Astrocyte of the spinal cord (primary cell): ENCODE measurements around the gene CLNK.

Experiments used
- DNase-seq: peaks from one replicate; pipeline ENCODE4 v3.0.0; 2011; ENCODE audit warnings: low read depth, low spot score
- H3K4me3 ChIP-seq: 2 replicates; pipeline ENCODE4 v1.5.1; 2011; ENCODE audit warnings: low read depth, mild to moderate bottlenecking, low read length, moderate library complexity
- in situ Hi-C: cut with HindIII; loops from 2 replicates; pipeline ENCODE4 v1.10.0; 2017; ENCODE audit warnings: low sequenced_read_pairs
- TF ChIP-seq, protein P1 (sequence below): IDR thresholded peaks from 2 replicates; pipeline ENCODE4 v1.5.1; 2012; ENCODE audit warnings: low read depth, mild to moderate bottlenecking, low read length, inconsistent platforms

Gene CLNK

DNA sequence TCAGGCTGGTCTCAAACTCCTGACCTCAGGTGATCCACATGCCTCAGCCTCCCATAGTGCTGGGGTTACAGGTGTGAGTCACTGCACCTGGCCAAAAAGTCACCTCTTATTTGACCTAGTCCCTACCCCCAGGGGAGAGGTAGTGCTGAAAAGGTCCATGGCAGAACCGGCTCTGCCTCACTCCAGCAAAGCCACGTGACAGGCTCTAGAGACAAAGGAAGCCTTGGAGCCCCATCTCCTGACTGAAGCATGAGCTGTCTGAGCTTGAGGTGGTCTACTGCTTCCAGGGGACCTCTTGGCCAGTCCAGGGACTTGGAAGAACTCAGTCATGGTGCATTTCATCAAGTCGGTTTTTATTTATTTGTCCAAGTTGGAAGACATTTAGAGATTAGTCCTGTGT lies 174.8 kb downstream of the CLNK start:
- TF ChIP-seq, protein P1, sequence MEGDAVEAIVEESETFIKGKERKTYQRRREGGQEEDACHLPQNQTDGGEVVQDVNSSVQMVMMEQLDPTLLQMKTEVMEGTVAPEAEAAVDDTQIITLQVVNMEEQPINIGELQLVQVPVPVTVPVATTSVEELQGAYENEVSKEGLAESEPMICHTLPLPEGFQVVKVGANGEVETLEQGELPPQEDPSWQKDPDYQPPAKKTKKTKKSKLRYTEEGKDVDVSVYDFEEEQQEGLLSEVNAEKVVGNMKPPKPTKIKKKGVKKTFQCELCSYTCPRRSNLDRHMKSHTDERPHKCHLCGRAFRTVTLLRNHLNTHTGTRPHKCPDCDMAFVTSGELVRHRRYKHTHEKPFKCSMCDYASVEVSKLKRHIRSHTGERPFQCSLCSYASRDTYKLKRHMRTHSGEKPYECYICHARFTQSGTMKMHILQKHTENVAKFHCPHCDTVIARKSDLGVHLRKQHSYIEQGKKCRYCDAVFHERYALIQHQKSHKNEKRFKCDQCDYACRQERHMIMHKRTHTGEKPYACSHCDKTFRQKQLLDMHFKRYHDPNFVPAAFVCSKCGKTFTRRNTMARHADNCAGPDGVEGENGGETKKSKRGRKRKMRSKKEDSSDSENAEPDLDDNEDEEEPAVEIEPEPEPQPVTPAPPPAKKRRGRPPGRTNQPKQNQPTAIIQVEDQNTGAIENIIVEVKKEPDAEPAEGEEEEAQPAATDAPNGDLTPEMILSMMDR, result no peak
- no peak overlapping the region for H3K4me3 ChIP-seq
- DNase-seq, result no peak
- in situ Hi-C loops, result no loop called here

DNA sequence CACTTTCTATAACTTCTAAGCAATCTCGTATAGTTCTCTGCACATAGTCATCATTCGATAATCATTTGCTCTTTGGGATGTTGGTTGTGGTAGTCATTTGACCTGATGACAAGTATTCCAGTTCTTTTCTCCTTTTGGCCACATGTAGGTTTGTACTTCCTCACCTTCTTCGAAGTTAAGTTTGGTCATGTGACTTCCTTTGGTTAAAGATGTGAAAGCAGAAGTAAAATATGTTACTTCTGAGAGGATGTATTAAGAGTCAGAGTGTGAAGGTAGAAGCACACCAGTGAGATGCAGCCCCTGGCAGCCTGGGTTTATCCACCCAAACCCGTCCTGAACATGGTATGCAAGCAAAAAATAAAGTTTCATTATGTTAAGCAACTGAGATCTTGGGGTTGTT lies 178.5 kb downstream of the CLNK start:
- TF ChIP-seq, protein P1, result no peak
- DNase-seq, result no peak
- in situ Hi-C loops, result no loop called here
- H3K4me3 ChIP-seq, result no peak overlapping the region

DNA sequence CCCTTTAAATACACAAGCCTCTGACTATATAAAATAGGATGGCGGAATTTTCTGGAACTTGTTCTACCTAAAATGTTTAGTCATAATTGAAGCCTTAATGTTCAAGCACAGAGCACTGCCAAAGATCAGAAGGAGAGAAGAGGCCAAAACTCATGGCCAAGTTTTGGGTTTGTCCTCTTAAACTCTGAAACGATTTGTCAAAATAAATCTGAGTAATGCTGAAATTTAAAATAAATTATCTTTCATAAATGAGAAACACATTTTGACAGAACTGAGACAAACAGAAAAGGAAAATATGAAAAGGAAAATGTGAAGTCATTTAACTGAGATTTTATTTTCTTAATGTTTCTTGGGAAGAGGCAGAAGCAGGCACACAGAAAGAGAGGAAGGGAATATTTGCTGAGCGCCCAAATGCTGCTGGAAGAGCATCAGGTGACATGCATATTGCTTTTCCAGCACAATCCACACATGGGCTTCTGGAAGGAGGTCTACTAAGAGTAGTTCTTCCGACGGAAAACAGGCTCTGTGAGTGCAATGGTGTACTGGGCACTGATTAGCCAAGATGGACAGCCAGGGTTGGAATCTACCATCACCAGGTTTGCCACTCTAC lies 179.9 kb downstream of the CLNK start:
- in situ Hi-C loops, result no loop called here
- no peak for DNase-seq
- TF ChIP-seq, protein P1, result no peak
- H3K4me3 ChIP-seq, result no peak overlapping the region

DNA sequence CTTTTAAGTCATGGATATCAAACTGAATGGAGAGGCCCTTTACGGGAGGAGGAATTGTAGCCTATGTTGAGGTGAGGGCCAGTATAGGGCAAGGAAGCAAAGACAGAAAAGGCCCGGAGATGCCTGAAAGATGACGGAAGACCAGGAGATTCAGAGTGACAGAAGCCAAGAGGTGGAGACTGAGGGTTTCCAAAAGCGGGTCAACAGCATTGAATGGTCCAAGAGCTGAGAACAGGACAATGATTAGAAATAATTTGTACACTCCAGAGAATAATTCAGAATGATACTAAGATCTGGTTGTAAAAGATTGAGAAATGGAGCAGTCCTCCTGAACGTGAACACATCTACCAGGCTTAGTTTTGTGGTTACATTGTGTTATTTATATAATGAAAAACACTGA lies 181.9 kb downstream of the CLNK start:
- TF ChIP-seq, protein P1, result no peak
- DNase-seq, result no peak
- in situ Hi-C loops, result no loop called here
- no peak overlapping the region for H3K4me3 ChIP-seq

DNA sequence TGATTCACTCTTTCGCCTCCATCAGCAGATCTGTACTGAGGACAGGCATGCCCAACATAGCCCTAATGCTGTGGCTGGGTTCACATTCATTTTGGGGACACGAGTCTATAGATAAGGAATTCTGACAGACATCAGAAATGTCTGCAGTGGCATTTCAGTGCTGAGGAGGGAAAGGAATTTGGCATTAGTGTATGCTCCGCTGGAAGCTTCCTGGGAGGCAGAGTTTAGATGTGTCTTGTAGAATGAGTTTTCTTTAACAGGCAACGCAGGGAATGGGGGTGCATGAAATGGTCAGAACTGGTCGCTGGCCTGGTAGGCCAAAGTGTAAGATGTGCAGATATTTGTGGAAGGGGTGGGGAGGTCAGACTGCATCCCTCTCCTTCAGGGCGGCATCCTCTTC lies 183.8 kb downstream of the CLNK start:
- in situ Hi-C loops, result no loop called here
- TF ChIP-seq, protein P1, result no peak
- no peak overlapping the region for H3K4me3 ChIP-seq
- no peak for DNase-seq

DNA sequence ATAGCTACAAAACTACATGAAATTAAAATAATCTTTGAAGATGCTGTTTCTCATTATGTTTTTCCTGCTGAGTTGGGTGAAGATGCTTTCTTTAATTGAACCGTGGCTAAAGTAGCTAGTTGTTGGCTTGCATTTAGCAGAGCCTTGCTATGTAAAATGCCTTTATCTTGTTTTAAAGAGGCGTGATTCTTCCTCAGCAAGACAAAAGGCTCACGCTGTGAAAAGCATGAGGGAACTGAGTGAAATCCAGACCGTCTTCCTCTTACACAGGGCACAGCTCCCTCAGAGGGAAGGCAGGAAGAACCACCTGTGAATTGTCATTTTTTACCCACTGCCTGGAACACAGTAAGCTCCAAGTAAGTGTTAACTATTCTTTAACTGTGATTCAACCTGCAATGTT lies 188.4 kb downstream of the CLNK start:
- in situ Hi-C loops, result no loop called here
- no peak for DNase-seq
- TF ChIP-seq, protein P1, result no peak
- H3K4me3 ChIP-seq, result no peak overlapping the region

DNA sequence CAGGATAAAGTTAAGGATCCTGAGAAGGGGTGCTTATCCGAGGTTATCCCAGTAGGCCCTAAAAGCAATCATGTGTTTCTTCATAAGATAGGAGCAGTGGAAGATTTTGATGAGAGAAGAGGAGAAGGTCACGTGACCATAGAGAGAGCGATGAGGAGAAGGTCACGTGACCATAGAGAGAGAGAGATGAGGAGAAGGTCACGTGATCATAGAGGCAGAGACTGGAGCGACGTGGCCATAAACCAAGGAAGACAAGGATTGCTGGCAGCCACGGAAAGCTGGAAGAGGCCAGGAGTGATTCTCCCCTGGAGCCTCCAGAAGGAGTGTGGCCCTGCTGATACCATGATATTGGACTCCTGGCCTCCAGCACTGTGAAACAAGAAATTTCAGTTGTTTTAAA lies 188.9 kb downstream of the CLNK start:
- TF ChIP-seq, protein P1, result no peak
- no peak for DNase-seq
- in situ Hi-C loops, result no loop called here
- no peak overlapping the region for H3K4me3 ChIP-seq
